HG03064 (cell line): ENCODE measurements around the gene GPR21.

Source experiments
- ATAC-seq: cut with Tn5 transposase; IDR thresholded peaks from one replicate; pipeline ENCODE4 v1.9.1; 2021; ENCODE audit warnings: low read depth; ENCODE audit not compliant: unreplicated experiment

GPR21 gene

GRCh38 chr9:123031963-123032362 lies 1.5 kb upstream of the GPR21 start:
- ATAC-seq: no peak

DNA sequence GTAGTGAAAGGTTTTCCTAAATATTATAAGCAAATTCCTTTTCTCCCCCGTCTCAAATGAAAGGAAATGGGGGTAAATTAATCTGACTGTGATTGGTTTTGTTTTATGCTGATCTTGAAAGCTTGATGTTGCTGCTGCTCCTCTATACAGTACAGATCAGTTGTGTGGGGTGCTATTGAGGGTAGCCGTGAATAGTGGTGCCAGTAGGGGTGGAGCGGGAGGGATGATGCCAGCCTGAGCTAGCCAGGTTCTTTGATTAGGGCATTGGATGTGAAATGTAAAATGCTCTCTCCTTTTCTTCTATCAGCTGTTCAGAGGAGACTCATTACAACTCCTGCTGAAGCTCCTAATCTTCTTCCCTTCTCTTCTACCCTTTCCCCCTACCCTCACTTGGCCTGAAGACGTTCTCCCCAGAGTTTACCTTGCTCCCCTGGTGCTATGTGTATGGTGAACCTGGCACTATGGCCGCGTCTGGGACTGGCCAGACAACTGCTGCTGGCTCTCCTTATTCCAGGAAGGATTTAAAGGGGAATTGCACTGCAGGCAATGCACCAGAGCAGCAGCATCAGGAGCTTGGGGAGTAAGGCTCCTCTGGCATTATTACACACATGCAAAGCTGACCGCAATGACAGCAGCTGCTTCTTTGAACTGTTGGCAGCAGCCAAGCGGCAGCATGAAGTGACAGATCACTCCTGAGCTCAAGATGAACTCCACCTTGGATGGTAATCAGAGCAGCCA lies 566 bp downstream of the GPR21 start:
- ATAC-seq: no peak

DNA sequence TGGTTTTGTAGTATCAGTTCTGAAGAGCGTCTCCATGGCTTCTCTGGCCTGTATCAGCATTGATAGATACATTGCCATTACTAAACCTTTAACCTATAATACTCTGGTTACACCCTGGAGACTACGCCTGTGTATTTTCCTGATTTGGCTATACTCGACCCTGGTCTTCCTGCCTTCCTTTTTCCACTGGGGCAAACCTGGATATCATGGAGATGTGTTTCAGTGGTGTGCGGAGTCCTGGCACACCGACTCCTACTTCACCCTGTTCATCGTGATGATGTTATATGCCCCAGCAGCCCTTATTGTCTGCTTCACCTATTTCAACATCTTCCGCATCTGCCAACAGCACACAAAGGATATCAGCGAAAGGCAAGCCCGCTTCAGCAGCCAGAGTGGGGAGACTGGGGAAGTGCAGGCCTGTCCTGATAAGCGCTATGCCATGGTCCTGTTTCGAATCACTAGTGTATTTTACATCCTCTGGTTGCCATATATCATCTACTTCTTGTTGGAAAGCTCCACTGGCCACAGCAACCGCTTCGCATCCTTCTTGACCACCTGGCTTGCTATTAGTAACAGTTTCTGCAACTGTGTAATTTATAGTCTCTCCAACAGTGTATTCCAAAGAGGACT lies 1.5 kb downstream of the GPR21 start:
- no peak for ATAC-seq

- ATAC-seq: no peak
Observed at GRCh38 chr9:123035791-123036190, 2.3 kb downstream of the GPR21 start.

GRCh38 chr9:123036893-123037545 lies 3.6 kb downstream of the GPR21 start:
- ATAC-seq: no peak

- no peak for ATAC-seq
Observed at GRCh38 chr9:123039617-123040219, 6.3 kb downstream of the GPR21 start.

DNA sequence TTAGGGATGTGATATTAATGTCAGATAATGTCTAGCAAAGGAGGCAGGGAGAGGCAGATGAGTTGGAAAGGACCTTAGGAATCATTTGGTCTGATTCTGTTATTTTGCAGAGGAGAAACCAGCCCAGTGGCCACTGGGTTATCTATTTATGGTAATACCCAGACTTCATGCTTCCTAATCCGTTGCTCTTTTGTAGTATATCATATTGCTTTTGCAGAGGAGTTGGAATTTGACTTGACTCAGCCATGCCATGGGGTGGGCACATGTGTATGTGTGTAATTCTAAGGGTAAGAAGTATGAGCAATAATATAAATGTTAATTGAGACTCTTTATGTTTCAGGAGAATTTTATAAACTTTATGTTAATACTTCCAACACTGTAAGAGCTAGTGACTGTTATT lies 7.3 kb downstream of the GPR21 start:
- no peak for ATAC-seq

- ATAC-seq: no peak
Observed at GRCh38 chr9:123041489-123041888, 8.0 kb downstream of the GPR21 start.

DNA sequence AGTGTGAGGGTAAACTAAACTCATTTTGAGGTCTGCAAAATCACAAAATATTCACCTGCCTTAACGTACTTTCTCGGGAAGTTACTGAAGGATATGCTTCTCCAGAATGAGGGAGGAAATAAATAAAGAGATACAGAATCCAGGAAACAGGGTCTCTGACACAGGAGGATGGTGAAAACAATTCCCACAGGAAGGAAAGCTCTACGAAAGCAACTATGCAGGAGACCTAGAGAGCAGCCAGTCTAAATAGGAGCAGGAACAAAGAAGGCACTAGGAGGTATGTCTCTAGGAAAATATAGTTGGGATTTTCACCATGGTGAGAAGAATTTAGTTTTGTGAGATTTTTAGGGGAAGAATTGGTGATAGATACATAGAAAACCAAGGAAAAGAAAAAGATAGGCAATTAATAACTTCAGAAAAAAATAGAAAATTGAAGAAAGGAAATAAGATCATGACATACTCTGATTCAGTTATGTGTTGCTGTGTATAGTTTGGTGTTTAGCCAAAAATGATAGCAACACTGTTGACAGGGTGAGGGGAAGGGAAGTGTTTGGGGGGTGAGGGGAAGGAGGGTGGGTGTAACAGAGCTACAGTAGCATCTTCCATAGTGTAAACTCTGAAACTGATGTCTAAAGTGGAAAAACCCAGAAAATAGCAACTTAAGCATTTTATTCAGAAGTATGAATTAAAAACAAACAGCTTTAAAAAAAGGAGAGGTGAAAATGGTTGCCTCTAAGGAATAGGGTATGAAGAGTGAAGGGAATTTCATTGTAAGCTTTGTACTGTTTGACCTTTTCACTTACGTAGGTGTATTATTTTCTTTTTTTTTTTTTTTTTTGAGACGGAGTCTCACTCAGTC lies 9.8 kb downstream of the GPR21 start:
- no peak for ATAC-seq

- ATAC-seq: no peak
Observed at GRCh38 chr9:123044586-123044985, 11.1 kb downstream of the GPR21 start.

DNA sequence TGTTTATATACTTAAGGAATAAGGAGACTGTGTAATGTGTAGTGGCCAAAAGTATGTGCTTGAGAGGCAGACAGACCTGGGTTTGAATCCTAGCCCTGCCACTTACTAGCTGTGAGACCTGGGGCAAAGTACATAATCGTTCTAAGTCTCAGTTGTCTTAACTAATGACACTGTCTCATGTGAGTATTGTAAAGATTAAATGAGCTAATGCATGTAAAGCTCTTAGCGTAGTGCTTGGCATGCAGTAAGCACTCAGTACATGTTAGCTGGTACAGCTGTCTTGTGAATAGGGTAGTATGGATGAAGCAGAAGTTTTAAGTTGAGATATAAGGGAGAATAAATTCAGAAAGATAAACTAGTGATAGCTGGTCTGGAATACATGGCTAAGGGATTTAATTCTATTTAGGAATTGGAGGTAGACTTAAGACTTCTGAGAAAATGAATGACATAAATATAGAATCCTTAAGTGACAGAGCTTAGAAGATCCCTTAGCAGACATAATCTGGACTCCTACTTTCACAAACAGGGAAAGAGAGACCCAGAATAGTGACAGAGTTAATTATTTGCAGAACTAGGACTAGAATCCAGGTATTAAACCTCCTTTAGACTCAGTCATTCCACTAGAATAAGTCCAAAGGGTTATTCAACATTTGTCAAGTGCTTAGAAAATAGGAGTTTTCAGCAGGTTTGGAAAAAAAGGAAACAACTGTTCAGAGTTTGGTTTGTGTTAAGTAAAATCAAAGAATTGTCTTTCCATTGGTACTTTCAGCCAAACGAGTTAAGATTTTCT lies 13.1 kb downstream of the GPR21 start:
- ATAC-seq: no peak

- no peak for ATAC-seq
Observed at GRCh38 chr9:123048748-123049147, 15.3 kb downstream of the GPR21 start.

GRCh38 chr9:123049589-123050222 lies 16.2 kb downstream of the GPR21 start:
- no peak for ATAC-seq

GRCh38 chr9:123053046-123053445 lies 19.6 kb downstream of the GPR21 start:
- ATAC-seq: no peak

GRCh38 chr9:123053711-123054110 lies 20.2 kb downstream of the GPR21 start:
- ATAC-seq: no peak

DNA sequence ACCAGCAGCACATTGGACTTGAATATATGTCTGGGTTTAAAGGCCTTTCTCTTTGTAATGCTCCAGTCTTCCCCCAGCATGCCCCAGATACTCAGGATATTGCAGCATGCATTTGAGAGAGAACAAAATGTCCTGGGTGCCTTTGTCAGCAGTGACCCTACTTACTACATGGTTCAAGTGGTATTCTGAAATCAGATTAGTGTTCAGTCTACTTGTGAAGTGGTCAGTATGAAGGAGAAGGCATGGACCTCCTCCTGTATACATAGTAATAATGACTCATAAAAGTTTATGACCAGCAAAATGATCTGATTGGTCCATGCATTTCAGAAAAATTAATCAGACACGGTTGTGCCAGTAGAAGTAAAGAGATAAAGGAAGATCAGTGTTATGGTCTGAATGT lies 25.4 kb downstream of the GPR21 start:
- no peak for ATAC-seq

DNA sequence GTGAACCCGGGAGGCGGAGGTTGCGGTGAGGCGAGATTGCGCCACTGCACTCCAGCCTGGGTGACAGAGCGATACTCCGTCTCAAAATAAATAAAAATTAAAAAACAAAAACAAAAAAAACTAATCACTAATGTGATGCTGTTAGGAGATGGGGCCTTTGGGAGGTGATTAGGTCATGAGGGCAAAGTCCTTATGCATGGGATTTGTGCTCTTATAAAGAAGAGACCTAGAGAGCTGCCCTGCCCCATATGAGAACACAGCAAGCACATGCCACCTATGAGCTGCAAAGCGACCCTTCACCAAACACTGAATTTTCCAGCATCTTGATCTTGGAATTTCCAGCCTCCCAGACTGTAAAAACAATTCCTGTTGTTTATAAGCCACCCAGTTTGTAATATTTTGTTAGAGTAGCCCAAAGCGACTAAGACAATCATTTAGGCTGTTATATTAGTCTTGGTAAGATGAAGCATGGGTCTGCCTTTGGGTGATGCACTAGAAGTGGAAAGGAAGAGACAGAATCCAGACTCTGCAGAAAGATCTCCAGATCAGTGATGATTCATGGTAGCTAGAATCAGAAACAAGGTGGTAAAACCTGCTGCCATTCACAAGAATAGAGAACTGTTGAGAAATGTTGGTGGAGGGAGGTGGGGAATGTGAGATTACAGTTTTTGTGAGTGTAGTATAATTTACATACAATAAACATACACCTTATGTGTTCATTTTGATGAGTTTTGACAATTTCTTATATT lies 26.2 kb downstream of the GPR21 start:
- ATAC-seq: no peak

GRCh38 chr9:123061216-123061615 lies 27.7 kb downstream of the GPR21 start:
- ATAC-seq: no peak
